ENCODE results near the gene COMMD7. TPM values are rescaled to one million over a fixed set of nuclear protein-coding genes. Genes with fewer than 3 reads are reported as not detected.
A peak's percentile ranks its signal among the peaks of the same experiment; 100 is the strongest.

Gene COMMD7
- total and polyA plus RNA-seq, 9 of the 15 experiments (the other 6 are each of a cell fraction or from before 2014, with no cell fraction given) = 11.9 to 69.1 (median 34.7) TPM

GRCh38 chr20:32685541-32686529 is 57.4 kb downstream of the COMMD7 start (continued):
- TF ChIP-seq ZFX (CRISPR knock-in tag; IDR thresholded peaks at IDR 0.05) (peak; percentile 22; the same call in 1 of the 2 replicates), ESRRA (IDR thresholded peaks at IDR 0.05; ENCODE audit: borderline replicate concordance, low read depth) (no peak), TCF15 (CRISPR knock-in tag; IDR thresholded peaks at IDR 0.05) (no peak), PRMT5 (CRISPR knock-in tag; IDR thresholded peaks at IDR 0.05) (no peak), ZNF431 (CRISPR knock-in tag; IDR thresholded peaks at IDR 0.05) (no peak), NUFIP1 (IDR thresholded peaks at IDR 0.05; ENCODE audit: partially characterized antibody) (no peak), EZH2 (IDR thresholded peaks at IDR 0.05; ENCODE audit: borderline replicate concordance, low read depth, low read length) (no peak), POU5F1 (IDR thresholded peaks at IDR 0.05; ENCODE audit: borderline replicate concordance, low read depth, low read length, partially characterized antibody) (no peak), SOX6 (IDR thresholded peaks at IDR 0.05) (no peak), FOXP1 (CRISPR knock-in tag; IDR thresholded peaks at IDR 0.05) (no peak), CUX1 (CRISPR knock-in tag; IDR thresholded peaks at IDR 0.05) (no peak), ZNF24 (IDR thresholded peaks at IDR 0.05) (no peak), PKNOX1 (IDR thresholded peaks at IDR 0.05) (peak; percentile 84), THRAP3 (IDR thresholded peaks at IDR 0.05; ENCODE audit: borderline replicate concordance) (no peak), RAD21 (CRISPR knock-in tag; conservative IDR thresholded peaks at IDR 0.05 in 1 of 2, IDR thresholded peaks at IDR 0.05 in 1 of 2) (peak in 1 of 2 experiments; percentile 22; a peak in 1 of 4 replicates), NEUROD1 (IDR thresholded peaks at IDR 0.05; ENCODE audit: borderline replicate concordance, low read depth, low read length, partially characterized antibody) (no peak), E2F8 (IDR thresholded peaks at IDR 0.05; ENCODE audit: low read depth, partially characterized antibody) (no peak)
